ENCODE results near the gene PFKM.

DNA sequence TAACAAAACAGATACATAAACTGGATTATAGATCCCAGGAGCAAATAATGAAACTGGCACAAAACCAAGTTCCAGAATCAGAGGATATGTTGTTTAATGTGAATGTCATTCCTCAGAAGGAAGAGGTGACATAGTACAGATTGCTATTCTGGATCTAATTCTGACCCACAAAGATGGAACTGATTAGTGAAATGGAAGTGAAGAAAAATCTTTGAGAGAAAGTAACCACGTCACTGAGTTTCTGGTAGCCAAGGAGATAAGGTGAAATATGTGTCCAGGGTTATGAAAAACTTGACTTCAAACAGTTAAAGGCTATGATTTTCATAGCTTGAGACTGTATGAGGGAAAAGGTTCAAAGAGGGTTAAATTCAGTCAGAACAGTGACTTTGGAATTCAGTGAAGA, 75.6 kb downstream of the PFKM start:
- TF ChIP-seq POLR2A (IDR thresholded peaks at IDR 0.05; ENCODE audit: low read depth): no peak
- no peak for TF ChIP-seq CTCF (IDR thresholded peaks at IDR 0.05)
- TF ChIP-seq EP300 (IDR thresholded peaks at IDR 0.05): no peak
